Right kidney (tissue), 1 donor: Measurements from ENCODE around the gene RING1.

ENCODE experiments used
- DNase-seq: peaks from one replicate; pipeline ENCODE4 v3.0.0-alpha.2; 2016

Gene RING1

DNA sequence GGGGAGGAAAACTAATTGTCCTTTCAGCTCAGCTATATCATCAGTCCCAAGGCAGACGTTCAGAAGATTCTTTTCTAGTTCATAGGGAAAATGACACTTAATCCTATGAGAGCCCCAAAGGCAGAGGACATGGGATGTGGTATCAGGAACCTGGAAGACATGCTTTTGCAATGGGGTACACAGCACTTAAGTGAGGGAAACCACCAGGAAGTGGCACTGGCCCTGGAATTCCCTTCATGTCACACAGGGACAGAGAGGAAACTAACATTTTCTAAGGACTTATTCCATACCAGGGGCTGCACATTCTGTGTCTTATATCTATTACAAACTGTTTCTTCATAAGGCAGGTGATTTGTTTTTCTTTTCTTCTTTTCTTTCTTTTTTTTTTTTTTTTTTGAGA, 35.2 kb downstream of the RING1 start:
- DNase-seq: no peak

DNA sequence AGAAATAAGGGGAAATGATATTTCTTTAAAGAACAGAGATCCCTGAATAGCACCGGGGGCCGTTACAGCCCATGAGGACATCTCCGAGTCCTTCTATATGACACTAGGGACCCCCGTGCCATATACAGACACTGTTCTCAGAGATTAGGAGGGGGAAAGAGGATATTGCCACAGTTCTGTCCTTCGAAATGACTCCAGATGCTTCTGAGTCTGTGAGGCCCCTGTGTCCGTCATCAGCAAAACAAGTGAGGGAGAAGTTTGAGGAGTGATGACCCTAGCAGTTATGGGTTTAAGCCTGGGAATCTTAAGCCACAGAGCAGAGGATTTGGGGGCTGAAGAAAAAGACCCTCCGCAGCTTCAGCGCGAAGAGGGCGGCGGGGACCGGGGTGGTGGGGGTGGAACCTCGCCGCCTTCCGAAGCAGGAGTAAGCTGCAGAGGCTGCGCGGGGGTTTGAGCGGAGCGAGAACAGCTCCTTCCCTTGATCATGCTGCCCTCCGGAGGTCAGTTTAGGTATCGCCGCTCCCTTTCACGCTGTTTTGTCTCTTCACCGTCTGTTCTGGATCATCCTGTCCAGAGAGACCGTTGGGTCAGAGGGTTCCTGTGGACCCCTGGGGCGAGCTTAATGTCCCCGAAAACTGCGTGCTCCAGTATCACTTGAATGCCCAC, 39.8 kb downstream of the RING1 start:
- peak; percentile 65 for DNase-seq

DNA sequence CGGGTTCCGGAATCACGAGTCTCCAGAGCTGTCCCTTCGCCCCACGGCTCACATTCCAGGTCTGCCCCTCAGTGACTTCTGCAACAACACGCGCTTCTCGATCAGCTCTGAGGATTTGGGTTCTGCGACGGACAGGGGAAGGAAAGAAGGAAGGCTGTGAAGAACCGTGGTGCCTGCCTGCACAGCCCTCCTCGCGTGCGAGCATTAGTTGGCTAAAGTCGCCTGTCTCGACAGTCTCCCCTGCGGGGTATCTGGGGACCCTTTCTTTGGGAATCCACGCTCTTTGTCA, 40.3 kb downstream of the RING1 start:
- peak; percentile 87 for DNase-seq

DNA sequence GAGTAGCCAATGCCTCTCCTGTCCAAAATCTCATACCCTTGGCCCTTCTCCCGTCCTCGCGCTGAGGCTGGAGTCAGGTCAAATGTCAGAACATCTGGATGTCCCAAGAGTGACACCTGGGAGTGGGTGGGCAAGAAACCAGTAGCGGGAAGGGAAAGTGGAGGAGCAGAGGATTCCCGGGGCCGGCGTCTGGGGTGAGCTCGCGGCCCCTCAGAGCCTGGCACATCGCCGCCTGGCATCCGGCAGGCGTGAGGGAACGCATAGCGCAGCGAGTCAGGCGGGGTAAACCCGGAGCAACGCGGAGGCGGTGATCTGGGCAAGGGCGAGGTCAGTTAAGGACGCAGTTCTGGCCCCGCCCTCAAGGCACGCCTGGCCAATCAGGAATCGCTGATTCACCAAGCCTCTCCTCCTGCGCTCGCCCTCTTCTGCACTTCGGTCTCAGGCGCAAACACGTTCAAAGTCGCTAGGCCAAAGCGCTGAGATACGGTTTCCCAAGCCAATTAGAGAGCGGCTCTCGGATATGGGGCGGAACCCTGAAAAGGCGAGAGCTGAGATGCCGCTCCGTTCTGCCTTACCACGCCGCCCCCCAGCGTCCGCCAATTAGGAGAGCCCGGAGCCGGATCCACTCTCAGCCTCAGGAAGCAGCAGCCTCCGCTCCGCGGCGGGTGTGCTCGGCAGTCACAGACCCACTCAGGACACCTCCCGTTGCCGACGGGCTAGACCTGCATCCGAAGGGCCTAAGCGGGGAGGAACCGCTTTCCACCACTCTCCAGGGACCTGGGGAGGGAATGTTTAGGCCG, 40.8 kb downstream of the RING1 start:
- peak; percentile 91 for DNase-seq

DNA sequence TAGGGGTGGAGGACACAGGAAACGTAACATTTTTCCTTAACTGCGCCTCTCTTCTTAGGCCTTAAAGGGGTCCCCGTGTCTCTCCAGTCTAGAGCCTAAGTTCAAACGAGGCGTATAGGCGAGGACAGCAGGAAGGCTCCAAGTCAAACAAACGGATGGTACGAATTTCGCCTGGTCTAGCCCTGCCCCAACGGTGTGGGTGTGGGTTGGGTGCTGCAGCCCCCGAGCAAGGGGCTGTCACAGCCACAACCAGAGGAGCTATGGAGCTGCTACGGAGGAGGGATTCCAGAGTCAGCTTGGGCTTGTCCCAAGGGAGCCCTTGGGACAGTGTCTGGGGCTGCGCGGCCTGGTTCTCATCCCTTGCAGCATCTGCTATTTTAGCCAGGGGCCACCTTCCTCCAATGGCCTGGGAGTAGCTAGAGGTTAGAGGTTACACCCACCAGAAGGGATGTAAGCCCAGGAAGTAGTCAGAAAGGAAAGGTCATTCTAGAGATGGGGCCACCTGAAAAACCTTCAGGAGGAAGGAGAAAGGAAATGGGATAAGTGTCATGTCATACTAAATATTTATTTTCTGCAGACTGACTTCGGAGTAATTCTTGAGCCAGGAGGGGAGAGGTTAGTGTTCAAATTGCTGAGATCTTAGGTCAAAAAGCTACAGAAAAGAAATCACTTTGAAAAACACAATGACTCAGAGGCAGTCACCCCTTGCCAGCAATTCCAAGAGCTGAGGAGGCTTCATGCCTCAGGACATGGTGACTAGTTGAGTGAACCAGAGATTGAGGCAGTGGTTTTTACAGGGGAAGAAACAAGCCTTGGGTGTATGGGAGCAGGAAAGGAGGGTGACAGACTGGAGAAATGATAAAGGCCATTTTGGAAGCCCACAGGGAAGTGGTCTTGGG, 41.7 kb downstream of the RING1 start:
- DNase-seq: no peak

DNA sequence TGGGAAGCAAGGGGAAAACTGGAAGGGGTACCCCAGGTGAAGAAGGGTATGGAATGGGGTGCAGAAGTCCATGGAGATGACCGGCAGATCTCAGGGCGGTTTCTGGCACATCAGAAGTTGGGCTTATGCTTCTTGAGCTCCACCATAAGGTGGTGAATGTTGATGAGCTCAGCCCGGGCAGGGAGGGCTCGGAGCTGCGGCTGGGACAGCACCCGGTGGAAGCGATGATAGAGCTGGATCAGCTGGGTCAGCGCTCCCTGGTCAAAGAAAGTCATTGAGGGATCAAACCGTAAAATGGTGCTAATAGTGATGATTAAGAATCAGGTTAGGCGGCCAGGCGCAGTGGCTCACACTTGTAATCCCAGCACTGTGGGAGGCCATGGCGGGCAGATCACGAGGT, 42.4 kb downstream of the RING1 start:
- no peak for DNase-seq

DNA sequence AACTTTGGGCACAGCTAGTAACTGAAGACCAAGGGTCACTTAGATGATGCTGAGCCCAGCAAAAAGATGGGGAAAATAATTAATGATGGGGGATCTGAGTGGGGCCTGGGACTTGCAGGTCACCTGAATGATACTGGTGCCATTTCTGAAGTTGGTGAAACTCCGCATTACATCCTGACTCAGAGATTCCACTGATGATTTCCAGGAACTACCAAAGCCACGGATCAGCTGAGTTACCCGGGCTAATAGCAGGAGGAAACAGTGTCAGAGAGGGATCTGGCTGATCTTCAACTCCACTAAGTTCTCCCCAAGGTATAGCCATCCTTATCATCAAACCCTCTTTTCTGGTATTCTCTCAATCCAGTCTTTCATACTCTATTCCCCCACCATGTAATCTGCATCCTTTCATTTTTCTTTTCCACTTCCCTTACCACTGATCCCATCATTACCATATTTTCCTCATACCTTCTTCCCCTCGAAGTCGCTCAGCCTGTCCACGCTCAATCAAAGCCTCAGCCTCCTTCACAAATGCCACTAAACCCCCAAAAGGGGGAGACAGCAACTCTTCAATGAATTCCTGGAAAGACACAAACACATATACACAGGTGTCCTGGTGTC, 43.2 kb downstream of the RING1 start:
- no peak for DNase-seq

DNA sequence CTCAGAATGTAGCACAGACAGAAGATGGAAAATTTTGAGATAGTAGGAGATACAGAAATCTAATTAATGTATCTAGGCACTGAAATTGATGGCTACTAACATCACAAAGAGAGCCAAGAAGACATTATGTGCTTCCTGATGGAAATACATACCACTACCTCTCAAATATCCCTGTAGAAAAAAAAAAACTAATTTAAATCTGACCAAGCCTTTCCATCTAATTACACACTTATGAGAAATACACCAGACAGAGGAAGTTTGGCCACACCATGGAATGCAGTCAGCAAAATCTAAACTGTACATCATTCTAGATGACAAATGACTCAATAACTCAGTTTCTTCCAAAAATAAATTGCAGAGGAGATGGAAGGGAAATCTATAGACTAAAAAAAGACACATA, 44.5 kb downstream of the RING1 start:
- DNase-seq: no peak

DNA sequence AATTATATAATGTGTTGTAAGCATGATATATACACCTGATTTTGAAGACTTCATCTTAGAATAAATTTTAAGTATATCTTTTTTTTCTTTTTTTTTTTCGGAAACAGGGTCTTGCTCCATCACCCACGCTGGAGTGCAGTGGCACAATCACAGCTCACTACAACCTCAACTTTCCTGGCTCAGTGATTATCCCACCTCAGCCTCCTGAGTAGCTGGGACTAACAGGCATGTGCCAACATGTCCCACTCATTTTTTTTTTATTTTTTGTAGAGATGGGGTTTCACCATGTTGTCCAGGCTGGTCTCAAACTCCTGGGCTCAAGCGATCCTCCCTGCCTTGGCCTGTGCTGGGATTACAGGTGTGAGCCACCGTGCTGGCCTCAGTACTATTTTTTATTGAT, 46.3 kb downstream of the RING1 start:
- no peak for DNase-seq

DNA sequence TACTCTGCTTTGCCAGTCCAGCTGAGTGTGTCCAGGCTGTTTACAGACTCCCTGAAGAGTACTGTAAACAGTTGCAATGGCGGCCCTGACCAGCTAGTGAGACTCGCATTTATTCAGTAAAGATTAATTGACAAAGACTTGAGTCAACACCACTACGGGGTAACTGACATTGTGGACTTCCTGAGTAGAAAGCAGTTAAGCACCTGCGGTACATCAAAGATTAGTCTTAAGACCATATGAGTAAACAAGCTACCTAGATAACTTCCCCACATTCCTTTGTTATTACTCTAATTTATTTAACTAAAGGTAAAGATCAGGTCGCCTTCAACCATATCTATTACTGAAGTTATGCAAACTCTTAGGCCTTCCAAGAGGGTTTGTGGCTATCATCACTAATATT, 50.7 kb downstream of the RING1 start:
- no peak for DNase-seq
